Measurements from ENCODE around the gene KLK10.

- TF ChIP-seq CTCF (IDR thresholded peaks at IDR 0.05) (no peak), RELA (CRISPR knock-in tag; IDR thresholded peaks at IDR 0.05; ENCODE audit: borderline replicate concordance) (no peak), ZMAT4 (CRISPR knock-in tag; IDR thresholded peaks at IDR 0.05) (no peak), MXD4 (CRISPR knock-in tag; IDR thresholded peaks at IDR 0.05; ENCODE audit: borderline replicate concordance) (no peak), GABPB1 (CRISPR knock-in tag; IDR thresholded peaks at IDR 0.05) (no peak), MAX (CRISPR knock-in tag; IDR thresholded peaks at IDR 0.05) (no peak), FOXP1 (CRISPR knock-in tag; IDR thresholded peaks at IDR 0.05; ENCODE audit: borderline replicate concordance) (no peak), JAZF1 (CRISPR knock-in tag; IDR thresholded peaks at IDR 0.05) (no peak), NFYB (CRISPR knock-in tag; conservative IDR thresholded peaks at IDR 0.05; ENCODE audit: low read depth) (no peak), TEAD4 (CRISPR knock-in tag; IDR thresholded peaks at IDR 0.05) (no peak), E2F1 (CRISPR knock-in tag; IDR thresholded peaks at IDR 0.05) (no peak), ATF3 (CRISPR knock-in tag; conservative IDR thresholded peaks at IDR 0.05) (no peak), E2F5 (CRISPR knock-in tag; IDR thresholded peaks at IDR 0.05) (no peak)
Measured at GRCh38 chr19:51036519-51036918, 17.0 kb upstream of the KLK10 start.

Data from WTC11 (cell line).